Fibroblast of pulmonary artery (primary cell): ENCODE results near the gene FKBP15.
"Not testable (repeated sequence)": the region's sequence is repeated elsewhere in the genome, so short reads cannot be mapped to it uniquely, and the experiment has no call there.

ENCODE experiments used
- DNase-seq: peaks from one replicate; pipeline ENCODE4 v3.0.0-alpha.2; 2010; ENCODE audit warnings: low read depth
- H3K4me3 ChIP-seq: replicated peaks from 2 replicates; pipeline ENCODE4 v1.5.1; 2011; ENCODE audit warnings: low read depth, mild to moderate bottlenecking, control low read depth, low read length, moderate library complexity
- CTCF ChIP-seq: IDR thresholded peaks from 2 replicates; pipeline ENCODE4 v1.5.1; 2011; ENCODE audit warnings: mild to moderate bottlenecking, control low read depth, low read length, inconsistent platforms; ENCODE audit errors: missing control alignments

Gene FKBP15

GRCh38 chr9:113261917-113262671, 41.0 kb upstream of the FKBP15 start:
- no peak for TF ChIP-seq CTCF
- H3K4me3 ChIP-seq = no peak overlapping the region
- no peak for DNase-seq

- TF ChIP-seq CTCF = no peak
- H3K4me3 ChIP-seq = no peak overlapping the region
- DNase-seq = no peak
These were observed 37.2 kb upstream of the FKBP15 start for GRCh38 chr9:113258282-113258681.

- no peak overlapping the region for H3K4me3 ChIP-seq
- DNase-seq = no peak
- TF ChIP-seq CTCF = no peak
These were observed 36.8 kb upstream of the FKBP15 start for GRCh38 chr9:113257863-113258262.

GRCh38 chr9:113255438-113255837, 34.4 kb upstream of the FKBP15 start:
- no peak overlapping the region for H3K4me3 ChIP-seq
- no peak for DNase-seq

GRCh38 chr9:113254991-113255390, 33.9 kb upstream of the FKBP15 start:
- no peak for DNase-seq

More at GRCh38 chr9:113255438-113255837, 34.4 kb upstream of the FKBP15 start:
- no peak for TF ChIP-seq CTCF

GRCh38 chr9:113250807-113251206, 29.7 kb upstream of the FKBP15 start:
- H3K4me3 ChIP-seq = no peak overlapping the region
- no peak for DNase-seq
- TF ChIP-seq CTCF = no peak

More at GRCh38 chr9:113254991-113255390, 33.9 kb upstream of the FKBP15 start:
- TF ChIP-seq CTCF = no peak
- no peak overlapping the region for H3K4me3 ChIP-seq

- H3K4me3 ChIP-seq, DNase-seq: not testable (repeated sequence)
These were observed 28.6 kb upstream of the FKBP15 start for GRCh38 chr9:113249661-113250060.
